ENCODE measurements around the gene NCAPG2. TPM values are rescaled to one million over a fixed set of nuclear protein-coding genes. Genes with fewer than 3 reads are reported as not detected.

Gene NCAPG2
- polyA plus RNA-seq, 1 of the 3 experiments (the other 2 are of a cell fraction) = 25.0 TPM

DNA sequence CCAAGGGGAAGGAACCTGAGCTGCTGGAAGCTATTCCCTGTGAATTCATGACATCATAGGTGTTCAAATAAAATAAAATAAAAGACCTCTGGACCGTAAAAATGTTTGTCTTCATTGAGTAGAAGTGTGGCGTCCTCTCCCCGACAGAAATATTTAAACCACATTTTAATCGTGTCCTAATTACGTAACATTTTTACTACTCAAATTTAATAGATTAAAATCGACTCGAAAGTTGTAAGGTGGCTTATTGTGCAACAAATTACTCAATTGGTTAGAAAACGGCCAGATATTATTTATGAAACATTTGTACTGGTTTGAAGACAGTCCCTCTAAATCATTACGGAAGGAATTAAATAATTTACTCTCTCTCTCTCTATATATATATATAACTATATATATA, 15.5 kb upstream of the NCAPG2 start:
- Histone ChIP-seq H3K36me3 (replicated peaks in 1 of 2; ENCODE audit: control insufficient read depth in 1 of 2, insufficient read depth in 2 of 2, low read length in 1 of 2) (no peaks in the 10 kb centered on the region), H3K27me3 (ENCODE audit: insufficient read depth) (no peaks in the 10 kb centered on the region), H3K9ac (no peak overlapping the region), H4K20me1 (ENCODE audit: insufficient read depth) (no peaks in the 10 kb centered on the region), H3K4me1 (ENCODE audit: control insufficient read depth in 1 of 2, insufficient read depth in 2 of 2, low read depth in 1 of 2, low read length in 1 of 2) (no peaks in the 10 kb centered on the region), H3K27ac (ENCODE audit: low read depth in 2 of 2, low read length in 1 of 2) (no peak overlapping the region), H3K79me2 (ENCODE audit: insufficient read depth) (no peaks in the 10 kb centered on the region), H3K4me2 (no peak overlapping the region), H3K9me3 (no peaks in the 10 kb centered on the region), H2AFZ (ENCODE audit: low read depth) (no peak overlapping the region), H3F3A (replicated peaks; ENCODE audit: insufficient read depth) (peaks cover 4% of the 10 kb centered on the region), H3K4me3 (ENCODE audit: low read depth in 2 of 2, low read length in 1 of 2) (no peak overlapping the region), H3K9me2 (no peaks in the 10 kb centered on the region)
- no peak for DNase-seq
- TF ChIP-seq, protein P1, sequence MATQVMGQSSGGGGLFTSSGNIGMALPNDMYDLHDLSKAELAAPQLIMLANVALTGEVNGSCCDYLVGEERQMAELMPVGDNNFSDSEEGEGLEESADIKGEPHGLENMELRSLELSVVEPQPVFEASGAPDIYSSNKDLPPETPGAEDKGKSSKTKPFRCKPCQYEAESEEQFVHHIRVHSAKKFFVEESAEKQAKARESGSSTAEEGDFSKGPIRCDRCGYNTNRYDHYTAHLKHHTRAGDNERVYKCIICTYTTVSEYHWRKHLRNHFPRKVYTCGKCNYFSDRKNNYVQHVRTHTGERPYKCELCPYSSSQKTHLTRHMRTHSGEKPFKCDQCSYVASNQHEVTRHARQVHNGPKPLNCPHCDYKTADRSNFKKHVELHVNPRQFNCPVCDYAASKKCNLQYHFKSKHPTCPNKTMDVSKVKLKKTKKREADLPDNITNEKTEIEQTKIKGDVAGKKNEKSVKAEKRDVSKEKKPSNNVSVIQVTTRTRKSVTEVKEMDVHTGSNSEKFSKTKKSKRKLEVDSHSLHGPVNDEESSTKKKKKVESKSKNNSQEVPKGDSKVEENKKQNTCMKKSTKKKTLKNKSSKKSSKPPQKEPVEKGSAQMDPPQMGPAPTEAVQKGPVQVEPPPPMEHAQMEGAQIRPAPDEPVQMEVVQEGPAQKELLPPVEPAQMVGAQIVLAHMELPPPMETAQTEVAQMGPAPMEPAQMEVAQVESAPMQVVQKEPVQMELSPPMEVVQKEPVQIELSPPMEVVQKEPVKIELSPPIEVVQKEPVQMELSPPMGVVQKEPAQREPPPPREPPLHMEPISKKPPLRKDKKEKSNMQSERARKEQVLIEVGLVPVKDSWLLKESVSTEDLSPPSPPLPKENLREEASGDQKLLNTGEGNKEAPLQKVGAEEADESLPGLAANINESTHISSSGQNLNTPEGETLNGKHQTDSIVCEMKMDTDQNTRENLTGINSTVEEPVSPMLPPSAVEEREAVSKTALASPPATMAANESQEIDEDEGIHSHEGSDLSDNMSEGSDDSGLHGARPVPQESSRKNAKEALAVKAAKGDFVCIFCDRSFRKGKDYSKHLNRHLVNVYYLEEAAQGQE (IDR thresholded peaks at IDR 0.05; ENCODE audit: low read depth, low read length) = no peak
- no peak for TF ChIP-seq NRF1 (IDR thresholded peaks at IDR 0.05; ENCODE audit: low read depth, low read length)
- WGBS (ENCODE audit: low lambda C conversion rate) = 66% methylated on average over 9 of the region's 9 CpGs
- ChIA-PET POLR2A (no interaction called here), CTCF (no interaction called here)

DNA sequence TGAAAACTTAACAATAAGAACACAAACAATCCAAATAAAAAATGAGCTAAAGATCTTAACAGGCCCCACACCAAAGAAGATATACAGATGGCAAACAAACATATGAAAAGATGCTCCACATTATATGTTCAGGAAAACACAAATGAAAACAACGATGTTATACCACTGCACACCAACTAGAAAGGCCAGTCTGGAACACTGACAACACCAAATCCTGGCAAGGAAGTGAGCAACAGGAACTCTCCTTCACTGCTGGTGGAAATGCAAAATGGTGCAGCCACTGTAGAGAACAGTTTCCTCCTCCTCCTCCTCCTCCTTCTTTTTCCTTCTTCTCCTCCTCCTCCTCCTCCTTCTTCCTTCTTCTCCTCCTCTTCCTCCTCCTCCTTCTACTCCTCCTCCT, 12.2 kb upstream of the NCAPG2 start:
- H4K20me1 ChIP-seq (ENCODE audit: insufficient read depth) = no peaks in the 10 kb centered on the region
- H3K9ac ChIP-seq = no peak overlapping the region
- CTCF ChIA-PET = no interaction called here
- no peaks in the 10 kb centered on the region for H3K79me2 ChIP-seq (ENCODE audit: insufficient read depth)
- H3K27me3 ChIP-seq (ENCODE audit: insufficient read depth) = no peaks in the 10 kb centered on the region
- no peak overlapping the region for H2AFZ ChIP-seq (ENCODE audit: low read depth)
- H3K27ac ChIP-seq (ENCODE audit: low read depth in 2 of 2, low read length in 1 of 2) = no peak overlapping the region
- no peak overlapping the region for H3K4me3 ChIP-seq (ENCODE audit: low read depth in 2 of 2, low read length in 1 of 2)
- no peaks in the 10 kb centered on the region for H3K9me2 ChIP-seq
- WGBS (ENCODE audit: low lambda C conversion rate) = 58% methylated on average over 1 of the region's 1 CpG
- no peaks in the 10 kb centered on the region for H3K9me3 ChIP-seq
- H3F3A ChIP-seq (replicated peaks; ENCODE audit: insufficient read depth) = no peaks in the 10 kb centered on the region
- no peak for DNase-seq
- H3K36me3 ChIP-seq (replicated peaks in 1 of 2; ENCODE audit: control insufficient read depth in 1 of 2, insufficient read depth in 2 of 2, low read length in 1 of 2) = no peaks in the 10 kb centered on the region
- no peaks in the 10 kb centered on the region for H3K4me1 ChIP-seq (ENCODE audit: control insufficient read depth in 1 of 2, insufficient read depth in 2 of 2, low read depth in 1 of 2, low read length in 1 of 2)
- POLR2A ChIA-PET = no interaction called here
- no peak overlapping the region for H3K4me2 ChIP-seq
- no peak for TF ChIP-seq RCOR1 (IDR thresholded peaks at IDR 0.05; ENCODE audit: low read length)
- no peak for TF ChIP-seq TCF12 (IDR thresholded peaks at IDR 0.05)
- TF ChIP-seq TAF1 (IDR thresholded peaks at IDR 0.05; ENCODE audit: borderline replicate concordance, low read depth, low read length) = no peak
- no peak for TF ChIP-seq NRF1 (IDR thresholded peaks at IDR 0.05; ENCODE audit: low read depth, low read length)
- TF ChIP-seq FOSL2 (IDR thresholded peaks at IDR 0.05; ENCODE audit: borderline replicate concordance, low read depth) = no peak
- no peak for TF ChIP-seq GATA2 (CRISPR knock-in tag; IDR thresholded peaks at IDR 0.05)
- no peak for TF ChIP-seq ELF1 (IDR thresholded peaks at IDR 0.05)
- TF ChIP-seq RFX5 (IDR thresholded peaks at IDR 0.05; ENCODE audit: low read length) = no peak
- TF ChIP-seq, protein P2, sequence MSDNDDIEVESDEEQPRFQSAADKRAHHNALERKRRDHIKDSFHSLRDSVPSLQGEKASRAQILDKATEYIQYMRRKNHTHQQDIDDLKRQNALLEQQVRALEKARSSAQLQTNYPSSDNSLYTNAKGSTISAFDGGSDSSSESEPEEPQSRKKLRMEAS (IDR thresholded peaks at IDR 0.05; ENCODE audit: low read depth) = no peak
- TF ChIP-seq YY1 (IDR thresholded peaks at IDR 0.05; ENCODE audit: low read depth) = no peak
- TF ChIP-seq, protein P3, sequence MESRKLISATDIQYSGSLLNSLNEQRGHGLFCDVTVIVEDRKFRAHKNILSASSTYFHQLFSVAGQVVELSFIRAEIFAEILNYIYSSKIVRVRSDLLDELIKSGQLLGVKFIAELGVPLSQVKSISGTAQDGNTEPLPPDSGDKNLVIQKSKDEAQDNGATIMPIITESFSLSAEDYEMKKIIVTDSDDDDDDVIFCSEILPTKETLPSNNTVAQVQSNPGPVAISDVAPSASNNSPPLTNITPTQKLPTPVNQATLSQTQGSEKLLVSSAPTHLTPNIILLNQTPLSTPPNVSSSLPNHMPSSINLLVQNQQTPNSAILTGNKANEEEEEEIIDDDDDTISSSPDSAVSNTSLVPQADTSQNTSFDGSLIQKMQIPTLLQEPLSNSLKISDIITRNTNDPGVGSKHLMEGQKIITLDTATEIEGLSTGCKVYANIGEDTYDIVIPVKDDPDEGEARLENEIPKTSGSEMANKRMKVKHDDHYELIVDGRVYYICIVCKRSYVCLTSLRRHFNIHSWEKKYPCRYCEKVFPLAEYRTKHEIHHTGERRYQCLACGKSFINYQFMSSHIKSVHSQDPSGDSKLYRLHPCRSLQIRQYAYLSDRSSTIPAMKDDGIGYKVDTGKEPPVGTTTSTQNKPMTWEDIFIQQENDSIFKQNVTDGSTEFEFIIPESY (IDR thresholded peaks at IDR 0.05; ENCODE audit: borderline replicate concordance, low read depth) = no peak
- TF ChIP-seq EP300 (IDR thresholded peaks at IDR 0.05; ENCODE audit: borderline replicate concordance in 1 of 2, low read depth in 1 of 2, low read length in 1 of 2) = no peak
- no peak for TF ChIP-seq SMC3 (IDR thresholded peaks at IDR 0.05; ENCODE audit: low read depth, low read length)
- TF ChIP-seq, protein P4, sequence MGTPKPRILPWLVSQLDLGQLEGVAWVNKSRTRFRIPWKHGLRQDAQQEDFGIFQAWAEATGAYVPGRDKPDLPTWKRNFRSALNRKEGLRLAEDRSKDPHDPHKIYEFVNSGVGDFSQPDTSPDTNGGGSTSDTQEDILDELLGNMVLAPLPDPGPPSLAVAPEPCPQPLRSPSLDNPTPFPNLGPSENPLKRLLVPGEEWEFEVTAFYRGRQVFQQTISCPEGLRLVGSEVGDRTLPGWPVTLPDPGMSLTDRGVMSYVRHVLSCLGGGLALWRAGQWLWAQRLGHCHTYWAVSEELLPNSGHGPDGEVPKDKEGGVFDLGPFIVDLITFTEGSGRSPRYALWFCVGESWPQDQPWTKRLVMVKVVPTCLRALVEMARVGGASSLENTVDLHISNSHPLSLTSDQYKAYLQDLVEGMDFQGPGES (IDR thresholded peaks at IDR 0.05; ENCODE audit: low read depth, low read length) = no peak

Data from SK-N-SH (cell line).